Endothelial cell of coronary artery (primary cell): Measurements from ENCODE around the gene ADGRE3. TPM values are rescaled to one million over a fixed set of nuclear protein-coding genes. Genes with fewer than 3 reads are reported as not detected.

Experiments used
- total RNA-seq: library from RNA; depleted of rRNA; stranded (reverse); fragments of >200 nt; gene quantifications from 2 replicates; pipeline ENCODE4 v1.2.3, GENCODE V29; 2014

Gene ADGRE3
- not detected in 2 replicates for total RNA-seq

GRCh38 chr19:14674764-14675163, at the start of gene ADGRE3:
Gene ADGRE3, minus strand, starts transcription at chr19:14674844. Its CDS starts 74 bp downstream, at chr19:14674770.

GRCh38 chr19:14689598-14690503, 15.2 kb upstream of the ADGRE3 start, which contains the start of gene ZNF333:
Gene ZNF333, plus strand, starts transcription at chr19:14690048. Its CDS starts 3,444 bp downstream, at chr19:14693492.

DNA sequence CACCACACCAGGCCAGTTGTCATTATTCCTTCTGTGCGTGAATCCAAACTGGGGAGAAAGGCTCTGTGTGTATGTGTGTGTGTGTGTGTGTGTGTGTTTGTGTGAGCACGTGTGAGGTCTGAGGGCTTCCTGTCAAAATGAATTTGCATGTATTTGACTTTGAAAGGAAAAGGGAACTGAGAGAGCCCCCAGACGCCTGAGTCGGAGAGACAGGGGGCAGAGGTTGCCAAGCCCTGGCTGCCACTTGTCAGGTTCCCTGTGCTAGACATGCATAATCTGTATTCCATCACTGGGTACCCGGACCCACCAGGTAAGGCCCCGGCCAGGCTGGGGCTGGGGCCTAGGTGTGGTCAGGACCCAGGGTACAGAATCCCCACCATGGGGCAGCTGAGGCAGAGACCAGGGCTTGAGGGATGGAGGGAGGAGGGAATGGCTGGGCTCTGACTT, 91.7 kb downstream of the ADGRE3 start, which contains the start of gene CLEC17A:
Gene CLEC17A, plus strand, starts transcription at position 191 of the 447 bp plus-strand sequence. Its CDS starts 77 bp downstream, at position 268.

DNA sequence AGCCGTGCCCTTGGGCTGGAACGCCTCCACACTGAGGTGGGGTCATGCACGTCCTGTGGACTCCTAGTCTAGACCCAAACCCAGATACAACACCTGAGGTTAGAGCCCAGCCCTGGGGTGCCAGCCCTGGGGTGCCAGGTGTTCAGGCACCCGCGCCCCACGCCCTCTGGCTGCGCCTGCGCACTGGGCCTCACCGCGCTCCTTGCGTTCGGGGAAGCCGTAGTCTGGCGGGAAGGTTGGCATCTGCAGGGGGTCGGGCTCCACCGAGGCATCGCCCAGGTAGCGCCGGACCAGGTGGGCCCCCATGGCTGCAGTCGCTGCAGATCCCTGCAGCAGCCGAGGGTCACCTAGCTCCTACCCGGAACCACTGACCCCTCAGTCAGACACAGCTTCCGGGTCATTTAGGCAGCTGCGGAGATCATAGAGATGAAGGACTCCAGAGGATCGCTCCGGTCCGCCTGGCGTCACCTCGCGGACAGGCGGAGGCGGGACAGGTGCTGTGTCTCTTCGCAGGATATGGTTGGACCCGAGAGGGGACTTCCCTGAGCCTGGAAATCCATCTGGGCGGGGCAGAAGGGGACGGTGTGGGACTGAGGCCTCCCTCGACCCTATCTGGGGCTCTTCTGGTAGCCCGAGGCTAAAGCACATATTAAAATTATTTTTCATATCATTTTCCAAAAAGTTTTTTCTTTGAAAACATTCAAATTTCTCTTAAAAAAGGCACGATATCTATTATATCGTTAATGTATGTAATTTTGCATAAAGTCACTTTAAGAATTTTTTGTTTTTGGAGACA, 102.8 kb downstream of the ADGRE3 start, which contains the start of gene NDUFB7:
Gene NDUFB7, minus strand, starts transcription at position 372 of the 796 bp plus-strand sequence. Its CDS starts 66 bp downstream, at position 306.

Other genes starting within 250 kb of the ADGRE3 start
- gene PKN1, start 241.5 kb downstream of the ADGRE3 start, total RNA-seq = 263 and 295 TPM in 2 replicates
- gene PTGER1, start 199.5 kb downstream of the ADGRE3 start, total RNA-seq = 0.27 and 0.28 TPM in 2 replicates
- gene GIPC1, start 178.7 kb downstream of the ADGRE3 start, total RNA-seq = 134 and 147 TPM in 2 replicates
- gene DNAJB1, start 156.4 kb downstream of the ADGRE3 start, total RNA-seq = 36.8 and 45.4 TPM in 2 replicates
- gene TECR, start 145.2 kb downstream of the ADGRE3 start, total RNA-seq = 19.5 and 21.3 TPM in 2 replicates
- gene NDUFB7, start 102.8 kb downstream of the ADGRE3 start, total RNA-seq = 283 and 352 TPM in 2 replicates
- gene CLEC17A, start 91.8 kb downstream of the ADGRE3 start, total RNA-seq = not detected in 2 replicates
- gene ZNF333, start 15.2 kb upstream of the ADGRE3 start, total RNA-seq = 11.2 and 17.7 TPM in 2 replicates
- not detected in 2 replicates for gene ADGRE2, start 103.7 kb upstream of the ADGRE3 start, total RNA-seq
- not detected in 2 replicates for gene OR7A5, start 160.3 kb upstream of the ADGRE3 start, total RNA-seq
- not detected in 2 replicates for gene OR7C1, start 160.3 kb upstream of the ADGRE3 start, total RNA-seq
- not detected in 2 replicates for gene OR7A10, start 174.1 kb upstream of the ADGRE3 start, total RNA-seq
- gene OR7A17, start 211.3 kb upstream of the ADGRE3 start, total RNA-seq = not detected in 2 replicates